A673 (cell line): Measurements from ENCODE around the gene LENG8. TPM values are rescaled to one million over a fixed set of nuclear protein-coding genes. Genes with fewer than 3 reads are reported as not detected.
"Not testable (repeated sequence)": the region's sequence is repeated elsewhere in the genome, so short reads cannot be mapped to it uniquely, and the experiment has no call there.

Source experiments
- BruUV-seq: library from RNA; stranded (reverse); fragments of 400-500 nt; replicated peaks from 2 replicates; lab custom pipeline; 2021; lab: Mats Ljungman, UMichigan
- CTCF ChIA-PET: fragments of 300-600 bp; sonication (Branson Sonifier 250); formaldehyde crosslinking; loops from one replicate; lab custom pipeline; 2022; ENCODE audit warnings: antibody characterized with exemption; lab: Charles Lee
- POLR2A ChIA-PET: fragments of 300-600 bp; sonication (Branson Sonifier 250); formaldehyde crosslinking; loops from one replicate; lab custom pipeline; 2022; ENCODE audit warnings: antibody characterized with exemption; ENCODE audit not compliant: low non-redundant PET; lab: Charles Lee
- DNase-seq: peaks from one replicate; pipeline ENCODE4 v3.0.0-alpha.2; 2015; ENCODE audit warnings: low spot score
- H3K27ac ChIP-seq: fragments of 200-600 bp; sonication (generic); 2 replicates; pipeline ENCODE4 v1.5.1; 2016; ENCODE audit warnings: mixed run types, low read depth, mild to moderate bottlenecking, mixed read lengths, antibody characterized with exemption, low read length; ENCODE audit not compliant: poor library complexity, severe bottlenecking
- H3K27me3 ChIP-seq: fragments of 200-600 bp; sonication (generic); replicated peaks from 2 replicates; pipeline ENCODE4 v1.6.1; 2017; ENCODE audit warnings: mixed run types, low read depth, mild to moderate bottlenecking, mixed read lengths, antibody characterized with exemption, low read length; ENCODE audit not compliant: insufficient read depth, poor library complexity
- H3K36me3 ChIP-seq: fragments of 200-600 bp; sonication (generic); 2 replicates; pipeline ENCODE4 v1.6.1; 2016; ENCODE audit warnings: mixed run types, mild to moderate bottlenecking, mixed read lengths, antibody characterized with exemption, low read length; ENCODE audit not compliant: insufficient read depth, poor library complexity, severe bottlenecking
- H3K4me1 ChIP-seq: fragments of 200-600 bp; sonication (generic); 2 replicates; pipeline ENCODE4 v1.6.1; 2017; ENCODE audit warnings: mixed run types, mild to moderate bottlenecking, mixed read lengths, antibody characterized with exemption, low read length; ENCODE audit not compliant: insufficient read depth, poor library complexity, severe bottlenecking
- H3K4me3 ChIP-seq: fragments of 200-600 bp; sonication (generic); 2 replicates; pipeline ENCODE4 v1.5.1; 2016; ENCODE audit warnings: low read depth, mixed run types, mild to moderate bottlenecking, mixed read lengths, low read length; ENCODE audit not compliant: poor library complexity, severe bottlenecking
- H3K9me3 ChIP-seq: fragments of 200-600 bp; sonication (generic); 2 replicates; pipeline ENCODE4 v1.6.1; 2016; ENCODE audit warnings: mixed run types, low read depth, mild to moderate bottlenecking, mixed read lengths, antibody characterized with exemption, low read length; ENCODE audit not compliant: poor library complexity, severe bottlenecking
- EZH2 ChIP-seq: fragments of 200-600 bp; sonication (generic); IDR thresholded peaks from 2 replicates; pipeline ENCODE4 v1.6.1; 2017; ENCODE audit warnings: borderline replicate concordance, low read depth, mild to moderate bottlenecking, mixed read lengths, antibody characterized with exemption, low read length; ENCODE audit not compliant: poor library complexity, severe bottlenecking
- intact Hi-C: fragments of 100-400 bp; cut with micrococcal nuclease; formaldehyde crosslinking; loops from one replicate; pipeline ENCODE4 v1.10.0; 2022; ENCODE audit not compliant: unreplicated experiment
- total RNA-seq: library from RNA; stranded (reverse); gene quantifications from 2 replicates; pipeline ENCODE4 v1.2.3, GENCODE V29; 2021
- TF ChIP-seq, protein P1 (sequence below): fragments of 300-800, 200-600 bp; sonication (generic); conservative IDR thresholded peaks from 2 replicates; pipeline ENCODE4 v1.5.1; 2017; ENCODE audit warnings: low read depth, mild to moderate bottlenecking, antibody characterized with exemption, low read length, moderate library complexity, mixed read lengths

Gene LENG8
- total RNA-seq, 1 experiment from 2014 or later: 129 TPM

DNA sequence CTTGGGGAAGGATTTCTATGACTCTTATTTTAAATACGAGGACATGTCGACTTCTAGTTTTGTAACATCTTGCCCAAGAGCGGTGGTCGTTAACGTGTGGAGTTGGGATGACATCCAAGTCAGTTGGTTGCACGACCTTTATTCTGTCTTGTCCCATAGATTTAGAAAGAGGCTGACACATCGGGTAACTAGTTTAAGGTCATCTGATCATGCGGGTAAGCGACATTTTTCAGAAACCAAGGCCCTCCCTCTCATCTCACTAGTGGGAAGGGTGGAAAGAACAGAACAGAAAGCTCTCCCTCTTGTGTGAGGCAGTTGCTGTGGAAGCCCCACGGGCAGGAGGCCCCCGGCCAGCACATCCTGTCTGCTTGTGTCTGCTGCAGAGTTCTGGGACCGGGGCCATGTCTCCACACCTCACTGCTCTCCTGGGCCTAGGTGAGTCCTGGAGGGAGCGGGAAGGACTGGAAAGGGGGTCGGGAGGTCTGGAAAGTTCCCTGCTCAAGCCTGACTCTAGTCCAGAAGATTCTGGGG, 53.6 kb downstream of the LENG8 start, which contains the start of gene LAIR2:
TSS of gene LAIR2 (plus strand) at position 314 of the 531 bp plus-strand sequence. CDS start at position 402, 88 bp downstream.
- H3K9me3 ChIP-seq: no peaks in the 10 kb centered on the region
- no peak within 1 kb of the TSS for H3K27ac ChIP-seq
- BruUV-seq: no TSS peak
- DNase-seq: no peak
- ChIA-PET POLR2A (no interaction called here), CTCF (no interaction called here)
- intact Hi-C loops: no loop called here
- H3K27me3 ChIP-seq: peaks cover 24% of the 10 kb centered on the region
- TF ChIP-seq, protein P1, sequence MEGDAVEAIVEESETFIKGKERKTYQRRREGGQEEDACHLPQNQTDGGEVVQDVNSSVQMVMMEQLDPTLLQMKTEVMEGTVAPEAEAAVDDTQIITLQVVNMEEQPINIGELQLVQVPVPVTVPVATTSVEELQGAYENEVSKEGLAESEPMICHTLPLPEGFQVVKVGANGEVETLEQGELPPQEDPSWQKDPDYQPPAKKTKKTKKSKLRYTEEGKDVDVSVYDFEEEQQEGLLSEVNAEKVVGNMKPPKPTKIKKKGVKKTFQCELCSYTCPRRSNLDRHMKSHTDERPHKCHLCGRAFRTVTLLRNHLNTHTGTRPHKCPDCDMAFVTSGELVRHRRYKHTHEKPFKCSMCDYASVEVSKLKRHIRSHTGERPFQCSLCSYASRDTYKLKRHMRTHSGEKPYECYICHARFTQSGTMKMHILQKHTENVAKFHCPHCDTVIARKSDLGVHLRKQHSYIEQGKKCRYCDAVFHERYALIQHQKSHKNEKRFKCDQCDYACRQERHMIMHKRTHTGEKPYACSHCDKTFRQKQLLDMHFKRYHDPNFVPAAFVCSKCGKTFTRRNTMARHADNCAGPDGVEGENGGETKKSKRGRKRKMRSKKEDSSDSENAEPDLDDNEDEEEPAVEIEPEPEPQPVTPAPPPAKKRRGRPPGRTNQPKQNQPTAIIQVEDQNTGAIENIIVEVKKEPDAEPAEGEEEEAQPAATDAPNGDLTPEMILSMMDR: no peak
- no peak for TF ChIP-seq EZH2
- no peaks in the 10 kb centered on the region for H3K36me3 ChIP-seq
- no peak within 1 kb of the TSS for H3K4me3 ChIP-seq
- no peaks in the 10 kb centered on the region for H3K4me1 ChIP-seq

DNA sequence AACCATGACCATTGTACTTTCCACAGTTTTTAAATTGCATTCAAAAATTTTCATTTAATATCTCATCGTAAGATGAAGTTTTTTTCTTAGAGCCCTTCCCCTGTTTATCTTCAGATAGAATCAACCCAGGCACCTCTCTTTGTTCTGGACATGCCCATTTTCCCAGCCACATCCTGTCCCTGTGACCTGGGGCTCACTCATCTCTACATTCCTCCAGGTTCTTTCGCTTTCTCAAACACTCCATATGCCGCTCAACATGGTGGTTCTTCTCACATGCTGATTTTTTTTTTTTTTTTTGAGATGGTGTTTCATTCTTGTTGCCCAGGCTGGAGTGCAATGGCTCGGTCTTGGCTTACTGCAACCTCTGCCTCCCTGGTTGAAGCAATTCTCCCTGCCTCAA, 56.5 kb downstream of the LENG8 start:
- H3K36me3 ChIP-seq, H3K27ac ChIP-seq, H3K9me3 ChIP-seq, H3K4me1 ChIP-seq, BruUV-seq, intact Hi-C loops, POLR2A ChIA-PET, DNase-seq, H3K4me3 ChIP-seq: not testable (repeated sequence)
- CTCF ChIA-PET: interaction anchor here (0.6 kb wide), 1 partner anchor 410 kb away, joined by 4 read pairs; no protein-coding TSS in a partner anchor
- H3K27me3 ChIP-seq: peaks cover 26% of the 10 kb centered on the region

DNA sequence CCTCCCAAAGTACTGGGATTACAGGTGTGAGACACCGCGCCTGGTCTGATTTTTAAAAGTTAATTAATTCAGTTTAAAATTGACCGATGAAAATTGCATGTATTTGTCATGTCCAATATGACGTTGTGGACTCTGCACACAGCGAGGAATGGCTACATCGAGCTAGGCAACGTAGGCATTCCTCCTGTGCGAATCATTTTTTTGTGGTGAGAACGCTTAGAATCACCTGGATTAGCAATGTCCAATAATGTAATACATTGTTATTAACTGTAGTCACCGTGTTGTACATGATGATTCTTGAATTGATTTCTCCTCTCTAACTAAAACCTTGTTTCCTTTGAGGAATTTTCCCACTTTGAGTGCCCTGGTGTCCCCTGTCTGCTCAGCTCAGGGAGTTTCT, 57.1 kb downstream of the LENG8 start:
- peaks cover 26% of the 10 kb centered on the region for H3K27me3 ChIP-seq
- POLR2A ChIA-PET: no interaction called here
- TF ChIP-seq, protein P1: no peak
- TF ChIP-seq EZH2: no peak
- DNase-seq: no peak
- H3K4me3 ChIP-seq: no peak overlapping the region
- H3K36me3 ChIP-seq: no peaks in the 10 kb centered on the region
- no peaks in the 10 kb centered on the region for H3K4me1 ChIP-seq
- intact Hi-C loops: no loop called here
- CTCF ChIA-PET: interaction anchor here (0.6 kb wide), 1 partner anchor 410 kb away, joined by 4 read pairs; no protein-coding TSS in a partner anchor
- H3K9me3 ChIP-seq: no peaks in the 10 kb centered on the region
- BruUV-seq: no TSS peak
- H3K27ac ChIP-seq: no peak overlapping the region

DNA sequence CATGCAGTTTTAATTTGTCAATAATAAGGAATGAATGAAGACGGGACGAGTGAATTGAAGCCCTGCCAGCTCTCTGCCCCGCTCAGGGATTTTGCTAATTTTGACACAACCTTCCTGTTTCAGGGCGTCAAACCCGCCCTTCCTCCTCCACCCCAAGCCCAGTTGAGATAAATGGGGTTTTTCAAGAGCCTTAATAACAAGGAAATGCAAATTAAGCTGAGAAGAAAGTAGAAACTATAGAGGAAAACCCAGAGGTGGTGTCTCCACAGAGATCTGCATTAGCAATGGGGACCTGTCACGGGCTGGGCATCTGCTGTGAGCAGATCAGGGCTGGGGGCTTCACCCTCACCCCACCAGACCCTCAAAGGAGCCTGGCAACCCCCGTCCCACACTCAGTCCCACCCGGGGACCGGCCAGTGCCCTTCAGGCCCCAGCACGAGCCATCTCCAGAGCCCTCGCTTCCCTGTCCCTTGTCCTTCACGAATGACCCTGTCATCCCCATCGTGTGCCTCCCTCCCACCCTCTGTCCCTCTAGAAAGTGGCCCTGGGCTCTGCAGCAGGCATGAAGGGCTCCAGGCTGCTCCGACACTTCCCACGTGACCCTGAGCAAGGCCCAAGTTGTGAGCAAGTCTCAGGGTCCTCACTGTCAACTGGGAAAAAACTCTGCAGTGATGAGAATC, 58.2 kb downstream of the LENG8 start:
- H3K4me1 ChIP-seq, H3K4me3 ChIP-seq, CTCF ChIA-PET, H3K27ac ChIP-seq, intact Hi-C loops, BruUV-seq, H3K9me3 ChIP-seq, POLR2A ChIA-PET, DNase-seq, H3K36me3 ChIP-seq: not testable (repeated sequence)
- peaks cover 23% of the 10 kb centered on the region for H3K27me3 ChIP-seq
